Common myeloid progenitor, CD34-positive (primary cell): ENCODE data around the gene ANKRD34B.
"Not testable (repeated sequence)": the region's sequence is repeated elsewhere in the genome, so short reads cannot be mapped to it uniquely, and the experiment has no call there.

Source experiments
- CTCF ChIA-PET: fragments of 350-600 bp; sonication (Branson Sonifier 250); formaldehyde crosslinking; loops from one replicate; lab custom pipeline; 2021; ENCODE audit warnings: antibody characterized with exemption; lab: Charles Lee
- POLR2A ChIA-PET: fragments of 350-600 bp; sonication (Branson Sonifier 250); formaldehyde crosslinking; loops from one replicate; lab custom pipeline; 2021; ENCODE audit warnings: antibody characterized with exemption; lab: Charles Lee
- DNase-seq, 3 donors: peaks; one replicate each; pipeline versions ENCODE4 v3.0.0 to v3.0.0-alpha.2; 2013
- H3K27ac ChIP-seq, 2 experiments: 1 replicate in 1 of 2; 2 replicates in 1 of 2; pipeline ENCODE4 v1.7.0; 2013; ENCODE audit warnings: inconsistent platforms in 2 of 2, low read length in 2 of 2, mild to moderate bottlenecking in 2 of 2, low read depth in 1 of 2, moderate library complexity in 1 of 2; ENCODE audit not compliant: severe bottlenecking in 2 of 2, insufficient read depth in 1 of 2, poor library complexity in 1 of 2
- H3K27me3 ChIP-seq, 5 experiments: replicated peaks in 2 of 5; 1 replicate in 3 of 5; 2 replicates in 2 of 5; pipeline versions ENCODE4 v1.6.1 to v1.7.0; 2013; ENCODE audit warnings: low read length in 4 of 5, mild to moderate bottlenecking in 2 of 5, moderate library complexity in 2 of 5, inconsistent platforms in 1 of 5; ENCODE audit not compliant: insufficient read depth in 5 of 5, control insufficient read depth in 4 of 5
- H3K36me3 ChIP-seq, 4 experiments: 1 replicate in 2 of 4; 2 replicates in 2 of 4; pipeline versions ENCODE4 v1.6.1 to v1.7.0; 2013; ENCODE audit warnings: low read length in 3 of 4, control low read depth in 1 of 4, mild to moderate bottlenecking in 1 of 4; ENCODE audit not compliant: control insufficient read depth in 4 of 4, insufficient read depth in 4 of 4
- H3K4me1 ChIP-seq, 4 experiments: 1 replicate in 3 of 4; 2 replicates in 1 of 4; pipeline versions ENCODE4 v1.6.1 to v1.7.1; 2013; ENCODE audit warnings: low read length in 3 of 4, mild to moderate bottlenecking in 3 of 4, control low read depth in 1 of 4, inconsistent platforms in 1 of 4, moderate library complexity in 1 of 4; ENCODE audit not compliant: control insufficient read depth in 4 of 4, insufficient read depth in 4 of 4; ENCODE audit errors: control extremely low read depth in 1 of 4
- H3K4me3 ChIP-seq, 7 experiments: 1 replicate in 4 of 7; 2 replicates in 3 of 7; pipeline versions ENCODE4 v1.5.1 to v1.7.0; 2013; ENCODE audit warnings: mild to moderate bottlenecking in 7 of 7, low read length in 6 of 7, moderate library complexity in 6 of 7, inconsistent platforms in 2 of 7, low read depth in 2 of 7, control low read depth in 1 of 7; ENCODE audit not compliant: insufficient read depth in 4 of 7, control insufficient read depth in 1 of 7; ENCODE audit errors: extremely low read depth in 1 of 7
- H3K9me3 ChIP-seq, 5 experiments: 1 replicate in 4 of 5; 2 replicates in 1 of 5; pipeline versions ENCODE4 v1.6.1 to v1.7.1; 2013; ENCODE audit warnings: low read length in 4 of 5, mild to moderate bottlenecking in 2 of 5, inconsistent platforms in 1 of 5, low read depth in 1 of 5, moderate library complexity in 1 of 5; ENCODE audit not compliant: control insufficient read depth in 4 of 5, insufficient read depth in 2 of 5; ENCODE audit errors: control extremely low read depth in 1 of 5
- WGBS: methylation state at CpG from one replicate; pipeline ENCODE4 v1.1.5; 2013; ENCODE audit not compliant: insufficient coverage; 5-methylcytosine and 5-hydroxymethylcytosine counted together

The ANKRD34B gene

DNA sequence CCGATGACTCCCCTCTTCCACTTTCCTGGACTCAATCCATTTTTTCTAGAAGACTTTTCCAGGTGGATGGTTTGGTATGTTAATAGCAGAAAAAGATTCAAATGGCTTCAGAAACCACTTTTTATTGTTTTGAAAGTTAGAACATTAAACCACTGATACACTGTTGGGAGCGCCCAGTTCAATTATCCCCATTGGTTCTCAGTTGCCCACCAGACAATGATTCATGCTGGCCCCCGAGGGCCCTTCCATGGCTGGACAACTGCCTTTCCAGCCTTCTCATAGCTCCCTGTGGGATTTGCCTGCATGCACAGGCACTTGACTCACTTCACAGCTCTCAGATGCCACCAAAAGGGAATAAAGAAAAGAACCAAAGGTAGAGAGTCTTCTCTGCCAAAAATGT, 21.3 kb upstream of the ANKRD34B start:
- no peaks in the 10 kb centered on the region for H3K4me1 ChIP-seq
- no peak for DNase-seq
- WGBS, result 100% methylated on average over 2 of the region's 3 CpGs
- no peak overlapping the region for H3K27ac ChIP-seq
- POLR2A ChIA-PET, result no interaction called here
- H3K36me3 ChIP-seq, result no peaks in the 10 kb centered on the region
- CTCF ChIA-PET, result no interaction called here
- H3K4me3 ChIP-seq, result no peak overlapping the region
- no peaks in the 10 kb centered on the region for H3K27me3 ChIP-seq
- H3K9me3 ChIP-seq, result no peaks in the 10 kb centered on the region

GRCh38 chr5:80590766-80591165, 20.7 kb upstream of the ANKRD34B start:
- no peak overlapping the region for H3K4me3 ChIP-seq
- no peak for DNase-seq
- H3K27ac ChIP-seq, result no peak overlapping the region
- ChIA-PET POLR2A (no interaction called here), CTCF (no interaction called here)
- H3K36me3 ChIP-seq, result no peaks in the 10 kb centered on the region
- 96% methylated on average over 3 of the region's 5 CpGs for WGBS
- H3K4me1 ChIP-seq, result no peaks in the 10 kb centered on the region
- H3K9me3 ChIP-seq, result no peaks in the 10 kb centered on the region
- no peaks in the 10 kb centered on the region for H3K27me3 ChIP-seq

- Histone ChIP-seq H3K9me3 (no peaks in the 10 kb centered on the region), H3K27ac (no peak overlapping the region), H3K4me1 (no peaks in the 10 kb centered on the region), H3K36me3 (no peaks in the 10 kb centered on the region), H3K4me3 (no peak overlapping the region), H3K27me3 (no peaks in the 10 kb centered on the region)
- no peak for DNase-seq
- ChIA-PET POLR2A (no interaction called here), CTCF (no interaction called here)
- 85% methylated on average over 4 of the region's 8 CpGs for WGBS
Observed at GRCh38 chr5:80588858-80589540, 18.9 kb upstream of the ANKRD34B start.

- Histone ChIP-seq H3K36me3 (no peaks in the 10 kb centered on the region), H3K4me3 (no peak overlapping the region), H3K27ac (no peak overlapping the region), H3K27me3 (no peaks in the 10 kb centered on the region), H3K9me3 (peaks cover 0 to 2% (median 0%) of the 10 kb centered on the region in 5 experiments), H3K4me1 (no peaks in the 10 kb centered on the region)
- ChIA-PET CTCF (no interaction called here), POLR2A (no interaction called here)
- no peak for DNase-seq
- WGBS, result 100% methylated on average over 5 of the region's 6 CpGs
Observed at GRCh38 chr5:80584770-80585169, 14.7 kb upstream of the ANKRD34B start.

DNA sequence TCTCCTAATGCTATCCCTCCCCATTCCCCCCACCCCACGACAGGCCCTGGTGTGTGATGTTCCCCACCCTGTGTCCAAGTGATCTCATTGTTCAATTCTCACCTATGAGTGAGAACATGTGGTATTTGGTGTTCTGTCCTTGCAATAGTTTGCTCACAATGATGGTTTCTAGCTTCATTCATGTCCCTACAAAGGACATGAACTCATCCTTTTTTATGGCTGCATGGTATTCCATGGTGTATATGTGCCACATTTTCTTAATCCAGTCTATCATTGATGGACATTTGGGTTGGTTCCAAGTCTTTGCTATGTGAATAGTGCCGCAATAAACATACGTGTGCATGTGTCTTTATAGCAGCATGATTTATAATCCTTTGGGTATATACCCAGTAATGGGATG, 10.2 kb upstream of the ANKRD34B start:
- no CpG with 5 or more reads among the region's 3 CpGs for WGBS
- CTCF ChIA-PET, POLR2A ChIA-PET: not testable (repeated sequence)

DNA sequence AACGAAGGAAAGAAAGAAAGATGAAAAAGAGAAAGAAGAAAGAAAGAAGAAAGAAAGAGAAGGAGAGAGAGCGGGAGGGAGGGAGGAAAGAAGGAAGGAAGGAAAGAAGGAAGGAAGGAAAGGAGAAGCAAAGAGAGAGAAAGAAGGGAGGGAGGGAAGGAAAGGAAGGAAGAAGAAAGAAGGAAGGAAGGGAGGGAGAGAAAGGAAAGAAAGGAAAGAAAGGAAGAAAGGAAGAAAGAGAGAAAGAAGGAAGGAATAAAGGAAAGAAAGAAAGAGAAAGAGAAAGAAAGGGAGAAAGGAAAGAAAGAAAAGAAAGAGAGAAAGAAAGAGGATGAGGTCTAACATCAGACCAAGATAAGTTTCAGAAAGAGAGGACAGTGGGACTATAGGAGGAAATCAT, 9.0 kb upstream of the ANKRD34B start:
- H3K27me3 ChIP-seq, result peaks cover 0 to 5% (median 0%) of the 10 kb centered on the region in 5 experiments
- ChIA-PET CTCF (no interaction called here), POLR2A (interaction anchor here (0.6 kb wide), 1 partner anchor 59 kb away, joined by 3 read pairs; no protein-coding TSS in a partner anchor)
- H3K36me3 ChIP-seq, result no peaks in the 10 kb centered on the region
- peaks cover 0 to 3% (median 0%) of the 10 kb centered on the region in 5 experiments for H3K9me3 ChIP-seq
- no peak for DNase-seq
- WGBS, result 98% methylated on average over 2 of the region's 2 CpGs
- no peak overlapping the region for H3K27ac ChIP-seq
- no peaks in the 10 kb centered on the region for H3K4me1 ChIP-seq
- no peak overlapping the region for H3K4me3 ChIP-seq

More for the DNA sequence above, 10.2 kb upstream of the ANKRD34B start:
- not testable (repeated sequence) for H3K27ac ChIP-seq, H3K36me3 ChIP-seq, H3K27me3 ChIP-seq, H3K4me3 ChIP-seq, DNase-seq, H3K9me3 ChIP-seq, H3K4me1 ChIP-seq

DNA sequence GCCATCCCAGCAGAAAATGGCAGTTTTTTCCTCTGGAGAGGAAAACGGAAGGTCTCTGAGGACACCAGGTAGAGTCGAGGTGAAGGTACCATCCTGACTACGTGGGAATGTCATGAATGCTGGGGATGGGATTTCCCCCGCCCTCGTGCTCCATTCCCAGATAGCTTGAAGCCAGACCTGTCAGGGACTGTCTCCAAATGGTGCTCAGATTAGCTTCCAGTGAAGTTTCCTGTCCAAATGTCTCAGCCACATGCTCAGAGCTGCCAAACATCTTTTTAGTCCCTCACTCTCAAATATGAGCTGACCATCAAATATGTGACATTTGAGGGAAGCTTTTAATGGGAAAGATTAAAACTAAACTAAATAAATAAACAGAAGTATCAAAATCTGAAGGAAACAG, 7.6 kb upstream of the ANKRD34B start:
- no peaks in the 10 kb centered on the region for H3K36me3 ChIP-seq
- POLR2A ChIA-PET, result interaction anchor here (0.6 kb wide), 1 partner anchor 531 kb away, joined by 3 read pairs; no protein-coding TSS in a partner anchor
- no peaks in the 10 kb centered on the region for H3K4me1 ChIP-seq
- DNase-seq, result no peak
- H3K27ac ChIP-seq, result no peak overlapping the region
- peaks cover 0 to 7% (median 0%) of the 10 kb centered on the region in 5 experiments for H3K9me3 ChIP-seq
- CTCF ChIA-PET, result no interaction called here
- H3K4me3 ChIP-seq, result no peak overlapping the region
- H3K27me3 ChIP-seq, result peaks cover 0 to 14% (median under 1%) of the 10 kb centered on the region in 5 experiments
- WGBS, result 64% methylated on average over 4 of the region's 5 CpGs
